ENCODE results near the gene DRD4. TPM values are rescaled to one million over a fixed set of nuclear protein-coding genes. Genes with fewer than 3 reads are reported as not detected.

The DRD4 gene
- total RNA-seq, 2 donors from 2014 or later, result 0.60 to 5.6 TPM

GRCh38 chr11:626475-627307 is 10.4 kb upstream of the DRD4 start, which contains the start of gene SCT:
Gene SCT (minus strand): TSS chr11:627181. CDS start chr11:627143, 38 bp downstream.
- peak within 1 kb of the TSS in 1 of 2 donors; percentile 83 for H3K27ac Mint-ChIP-seq
- no peak for ATAC-seq
- H3K36me3 Mint-ChIP-seq, result peaks cover 10 to 12% of the 10 kb centered on the region in 2 donors
- DNase-seq (ENCODE audit: low spot score in 2 of 2), result no peak
- H3K9me3 Mint-ChIP-seq, result no peaks in the 10 kb centered on the region

DNA sequence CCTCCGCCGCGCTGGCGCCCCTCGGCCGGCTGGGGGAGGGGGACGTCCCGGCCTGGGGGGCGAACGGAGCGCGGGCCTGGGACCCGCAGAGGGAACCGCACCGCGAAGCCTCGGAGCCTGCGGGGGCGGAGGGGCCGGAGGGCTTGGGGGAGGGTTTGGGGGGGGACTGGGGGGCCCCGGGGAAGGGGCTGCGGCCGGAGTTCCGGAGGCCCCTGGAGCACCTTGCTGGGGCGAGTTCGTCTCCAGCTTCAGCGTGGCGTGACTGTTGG is 9.8 kb upstream of the DRD4 start:
- Mint-ChIP-seq H3K27ac (no peak overlapping the region), H3K36me3 (peaks cover 10 to 12% of the 10 kb centered on the region in 2 donors), H3K9me3 (no peaks in the 10 kb centered on the region)
- ATAC-seq (no peak), DNase-seq (ENCODE audit: low spot score in 2 of 2) (no peak)

DNA sequence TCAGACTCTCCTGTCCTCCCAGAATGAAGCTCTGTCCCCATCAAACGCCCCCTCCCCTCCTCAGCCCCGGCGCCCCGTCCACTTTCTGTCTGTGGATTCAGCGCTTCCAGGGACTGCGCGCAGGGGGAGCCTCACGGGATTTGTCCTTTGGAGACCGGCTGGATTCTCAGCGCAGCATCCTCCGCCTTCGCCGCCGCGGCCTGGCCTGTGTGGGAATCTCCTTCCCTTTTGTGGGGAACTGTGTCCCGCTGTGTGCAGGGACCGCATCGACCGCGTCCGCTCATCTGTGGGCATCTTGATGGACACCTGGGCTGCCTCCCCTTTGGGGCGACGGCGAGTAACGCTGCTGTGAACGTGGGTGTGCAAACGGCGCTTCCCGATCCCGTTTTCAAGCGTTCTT is 9.0 kb upstream of the DRD4 start:
- Mint-ChIP-seq H3K36me3 (peaks cover 10 to 12% of the 10 kb centered on the region in 2 donors), H3K27ac (peak overlapping the region in 1 of 2 donors; percentile 83), H3K9me3 (no peaks in the 10 kb centered on the region)
- no peak for ATAC-seq
- DNase-seq (ENCODE audit: low spot score in 2 of 2), result no peak

GRCh38 chr11:629237-629583 is 7.9 kb upstream of the DRD4 start:
- peaks cover 10 to 12% of the 10 kb centered on the region in 2 donors for H3K36me3 Mint-ChIP-seq
- DNase-seq (ENCODE audit: low spot score in 2 of 2) (no peak), ATAC-seq (peak; percentile 39 to 60)
- H3K9me3 Mint-ChIP-seq, result no peaks in the 10 kb centered on the region
- peak overlapping the region in 1 of 2 donors; percentile 83 for H3K27ac Mint-ChIP-seq

- no peak for ATAC-seq
- H3K27ac Mint-ChIP-seq, result no peak overlapping the region
- no peak for DNase-seq (ENCODE audit: low spot score in 2 of 2)
- no peaks in the 10 kb centered on the region for H3K9me3 Mint-ChIP-seq
- peaks cover 10 to 12% of the 10 kb centered on the region in 2 donors for H3K36me3 Mint-ChIP-seq
Measured at GRCh38 chr11:630871-631270, 6.2 kb upstream of the DRD4 start.

DNA sequence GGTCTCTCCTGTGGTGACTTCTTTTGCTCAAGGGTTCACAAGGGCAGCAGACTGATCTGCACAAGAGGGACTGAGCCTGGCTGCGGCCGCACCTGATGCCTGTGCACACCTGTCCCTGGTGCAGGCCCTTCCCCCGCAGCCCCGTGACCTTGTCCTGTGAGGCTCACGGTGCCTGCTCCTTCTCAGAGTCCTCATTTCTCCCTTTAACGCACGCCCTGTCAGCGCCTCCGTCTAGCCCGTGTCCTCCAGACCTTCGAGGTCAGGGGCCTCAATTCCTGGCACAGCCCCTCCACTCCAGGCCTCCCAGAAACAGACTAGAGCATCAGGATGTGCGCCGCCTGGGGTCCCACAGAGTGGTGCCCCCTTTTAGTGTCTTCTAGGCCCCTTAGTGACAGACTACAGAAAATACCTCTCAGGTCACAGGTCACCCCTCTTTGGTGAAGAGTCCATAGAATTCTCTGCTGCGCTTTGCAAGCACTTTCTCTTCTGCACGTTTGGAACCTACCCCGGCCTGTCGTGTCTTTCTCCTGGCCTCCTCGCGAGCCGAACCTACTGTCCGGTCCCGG is 1.0 kb upstream of the DRD4 start:
- no peaks in the 10 kb centered on the region for H3K9me3 Mint-ChIP-seq
- peak overlapping the region in 1 of 2 donors; percentile 29 for H3K27ac Mint-ChIP-seq
- peaks cover 0 to 4% of the 10 kb centered on the region in 2 donors for H3K36me3 Mint-ChIP-seq
- no peak for DNase-seq (ENCODE audit: low spot score in 2 of 2)
- ATAC-seq, result no peak

DNA sequence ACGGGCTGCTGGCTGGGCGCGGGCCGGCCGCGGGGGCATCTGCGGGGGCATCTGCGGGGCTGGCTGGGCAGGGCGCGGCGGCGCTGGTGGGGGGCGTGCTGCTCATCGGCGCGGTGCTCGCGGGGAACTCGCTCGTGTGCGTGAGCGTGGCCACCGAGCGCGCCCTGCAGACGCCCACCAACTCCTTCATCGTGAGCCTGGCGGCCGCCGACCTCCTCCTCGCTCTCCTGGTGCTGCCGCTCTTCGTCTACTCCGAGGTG is 194 bp downstream of the DRD4 start:
- no peak for DNase-seq (ENCODE audit: low spot score in 2 of 2)
- Mint-ChIP-seq H3K9me3 (no peaks in the 10 kb centered on the region), H3K27ac (no peak overlapping the region), H3K36me3 (peaks cover 0 to 4% of the 10 kb centered on the region in 2 donors)
- ATAC-seq, result no peak

DNA sequence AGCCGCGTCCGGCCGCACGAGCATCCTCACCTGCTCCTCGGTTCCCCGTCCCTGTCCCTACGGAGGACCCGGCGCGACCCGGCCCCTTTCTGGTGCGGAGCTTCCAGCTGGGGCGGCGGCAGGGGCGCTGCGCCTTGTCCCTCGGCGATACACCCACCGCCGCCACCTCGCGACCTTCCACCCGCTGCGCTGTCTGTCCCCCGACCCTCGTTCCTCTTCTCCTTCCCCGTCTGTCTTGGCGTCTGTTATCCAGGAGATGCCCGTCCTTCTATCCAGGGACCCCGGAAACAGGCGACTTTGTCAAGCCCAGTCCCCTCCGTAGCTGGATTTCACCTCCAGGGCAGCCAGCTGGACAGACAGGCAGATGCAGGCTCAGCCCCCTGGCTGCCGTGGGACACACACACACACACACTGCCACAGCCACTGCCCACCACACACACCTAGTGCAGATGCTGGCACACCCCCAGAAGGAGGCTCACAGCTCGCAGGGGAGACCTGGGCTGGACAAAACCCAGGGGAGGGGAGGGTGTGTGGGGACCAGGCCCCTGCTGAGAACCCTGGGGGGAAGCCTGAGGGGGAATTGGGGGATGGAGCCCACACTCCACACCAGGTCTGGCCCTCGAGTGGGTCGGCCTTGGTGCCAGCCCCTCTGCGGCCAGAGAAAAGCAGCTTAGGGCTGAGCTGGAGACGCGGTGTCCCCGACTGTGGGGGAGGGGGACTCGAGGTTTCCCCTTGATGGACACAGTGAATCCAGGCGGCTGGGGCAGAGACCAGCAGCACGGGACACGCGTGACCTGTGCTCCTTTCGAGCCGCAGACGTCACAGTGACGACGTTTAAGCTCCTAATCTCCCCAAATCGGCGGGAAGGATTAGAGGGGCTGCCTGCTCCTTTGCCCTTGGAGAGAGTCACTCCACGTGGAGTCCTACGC is 788 bp downstream of the DRD4 start:
- DNase-seq (ENCODE audit: low spot score in 2 of 2) (no peak), ATAC-seq (no peak)
- peaks cover 0 to 4% of the 10 kb centered on the region in 2 donors for H3K36me3 Mint-ChIP-seq
- no peaks in the 10 kb centered on the region for H3K9me3 Mint-ChIP-seq
- H3K27ac Mint-ChIP-seq, result peak overlapping the region in 1 of 2 donors; percentile 72

DNA sequence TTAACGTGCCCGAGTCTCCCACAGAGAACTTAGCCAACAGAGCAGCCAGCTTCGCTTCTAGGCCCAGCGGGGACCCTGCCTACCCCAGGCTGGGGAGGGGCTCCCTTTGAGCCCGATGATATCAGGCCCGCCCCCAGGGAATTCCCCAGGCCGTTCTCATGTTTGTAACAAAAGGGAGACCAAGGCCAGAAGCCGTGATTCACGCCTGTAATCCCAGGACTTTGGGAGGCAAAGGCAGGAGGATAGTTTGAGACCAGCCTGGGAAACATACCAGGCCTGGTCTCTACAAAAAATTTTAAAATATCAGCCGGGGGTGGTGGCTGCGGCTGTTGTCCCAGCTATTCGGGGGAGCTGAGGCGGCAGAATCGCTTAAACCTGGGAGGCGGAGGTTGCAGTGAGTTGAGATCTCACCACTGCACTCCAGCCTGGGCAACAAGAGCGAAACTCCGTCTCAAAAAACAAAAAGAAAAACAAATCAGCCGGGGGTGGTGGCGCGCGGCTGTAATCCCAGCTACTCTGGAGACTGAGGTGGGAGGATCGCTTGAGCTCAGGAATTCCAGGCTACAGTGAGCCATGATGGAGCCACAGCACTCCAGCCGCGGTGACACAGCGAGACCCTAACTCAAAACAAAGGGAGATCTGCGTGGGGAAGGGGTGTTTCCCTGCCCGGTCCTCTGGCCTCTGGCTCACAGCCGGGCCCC is 1.7 kb downstream of the DRD4 start:
- H3K27ac Mint-ChIP-seq, result peak overlapping the region in 1 of 2 donors; percentile 9
- no peaks in the 10 kb centered on the region for H3K9me3 Mint-ChIP-seq
- no peak for ATAC-seq
- no peak for DNase-seq (ENCODE audit: low spot score in 2 of 2)
- H3K36me3 Mint-ChIP-seq, result peaks cover 0 to 4% of the 10 kb centered on the region in 2 donors

GRCh38 chr11:639332-639955 is 2.4 kb downstream of the DRD4 start:
- ATAC-seq (peak; percentile 15 to 19), DNase-seq (ENCODE audit: low spot score in 2 of 2) (no peak)
- Mint-ChIP-seq H3K9me3 (no peaks in the 10 kb centered on the region), H3K27ac (no peak overlapping the region), H3K36me3 (peaks cover 0 to 4% of the 10 kb centered on the region in 2 donors)

GRCh38 chr11:640021-640706 is 3.1 kb downstream of the DRD4 start:
- Mint-ChIP-seq H3K36me3 (peaks cover 0 to 4% of the 10 kb centered on the region in 2 donors), H3K9me3 (no peaks in the 10 kb centered on the region), H3K27ac (peak overlapping the region in 1 of 2 donors; percentile 50)
- DNase-seq (ENCODE audit: low spot score in 2 of 2), result no peak
- peak in 1 of 2 donors; percentile 37 for ATAC-seq

GRCh38 chr11:641806-642370 is 4.8 kb downstream of the DRD4 start:
- H3K27ac Mint-ChIP-seq, result peak overlapping the region in 1 of 2 donors; percentile 85
- ATAC-seq, result no peak
- peaks cover 0 to 4% of the 10 kb centered on the region in 2 donors for H3K36me3 Mint-ChIP-seq
- no peak for DNase-seq (ENCODE audit: low spot score in 2 of 2)
- no peaks in the 10 kb centered on the region for H3K9me3 Mint-ChIP-seq

- no peak overlapping the region for H3K27ac Mint-ChIP-seq
- ATAC-seq (no peak), DNase-seq (ENCODE audit: low spot score in 2 of 2) (no peak)
- H3K36me3 Mint-ChIP-seq, result peaks cover 0 to 4% of the 10 kb centered on the region in 2 donors
- H3K9me3 Mint-ChIP-seq, result no peaks in the 10 kb centered on the region
Measured at GRCh38 chr11:643366-643765, 6.3 kb downstream of the DRD4 start.

DNA sequence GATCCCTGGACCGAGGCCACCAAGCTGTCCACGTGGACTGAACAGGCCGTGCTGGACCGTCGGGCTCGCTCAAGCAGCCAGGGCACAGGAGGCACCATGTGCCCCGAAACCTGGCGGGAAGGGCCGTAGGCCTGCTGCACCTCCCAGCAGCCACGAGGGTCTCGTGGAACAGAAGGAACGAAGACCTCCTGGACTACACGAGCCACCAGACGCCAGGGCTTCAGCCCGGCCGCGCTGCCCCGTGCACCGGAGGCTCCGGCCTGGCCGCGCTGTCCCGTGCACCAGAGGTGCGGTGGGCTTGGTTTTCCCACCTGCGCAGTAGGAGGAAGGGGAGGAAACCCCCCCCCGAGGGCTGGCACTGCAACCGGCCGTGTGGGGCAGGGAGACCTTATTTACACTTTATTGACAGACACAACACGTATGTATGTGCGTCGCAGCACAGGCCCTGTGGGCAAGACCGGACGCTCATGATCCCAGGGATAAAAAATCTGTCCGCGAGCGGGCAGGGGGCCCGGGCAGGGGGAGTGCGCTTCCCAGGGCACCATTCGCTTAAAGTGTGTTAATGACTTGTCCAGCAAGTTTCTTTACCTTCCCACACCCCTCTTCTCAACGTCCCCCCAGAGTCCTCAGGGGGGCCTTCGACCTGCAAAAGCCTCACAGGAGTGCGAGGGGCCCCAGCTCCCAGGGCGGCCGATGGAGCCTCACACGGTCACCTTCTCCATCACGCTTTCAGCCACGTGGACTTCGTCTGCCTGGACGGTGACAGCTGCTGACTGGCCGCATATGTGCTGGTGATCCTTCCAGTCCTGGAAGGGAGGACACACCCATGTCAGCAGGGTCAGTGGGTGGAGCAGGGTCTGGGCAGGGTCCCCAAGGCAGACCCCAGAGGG is 7.0 kb downstream of the DRD4 start:
- H3K27ac Mint-ChIP-seq, result no peak overlapping the region
- H3K9me3 Mint-ChIP-seq, result no peaks in the 10 kb centered on the region
- no peak for ATAC-seq
- no peak for DNase-seq (ENCODE audit: low spot score in 2 of 2)
- no peaks in the 10 kb centered on the region for H3K36me3 Mint-ChIP-seq

DNA sequence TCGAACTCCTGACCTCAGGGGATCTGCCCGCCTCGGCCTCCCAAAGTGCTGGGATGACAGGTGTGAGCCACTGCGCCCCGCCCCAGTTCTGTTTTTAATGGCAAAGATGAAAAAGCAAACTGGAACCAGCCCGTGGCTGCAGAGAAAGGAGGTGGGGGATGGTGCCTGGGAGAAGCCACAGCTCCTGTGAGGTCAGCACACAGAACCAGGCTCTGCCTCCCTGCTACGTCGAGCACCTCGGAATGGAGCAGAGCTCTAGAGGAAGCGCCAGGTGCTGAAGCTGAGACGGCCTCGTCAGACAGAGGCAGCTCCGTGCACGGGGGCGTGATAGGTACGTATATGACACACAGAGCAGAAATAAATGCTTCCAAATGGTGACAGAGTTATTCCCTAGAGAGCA is 8.5 kb downstream of the DRD4 start:
- no peak for ATAC-seq
- Mint-ChIP-seq H3K36me3 (no peaks in the 10 kb centered on the region), H3K27ac (peak overlapping the region in 1 of 2 donors; percentile 69), H3K9me3 (no peaks in the 10 kb centered on the region)
- no peak for DNase-seq (ENCODE audit: low spot score in 2 of 2)

All from activated naive CD4-positive, alpha-beta T cell treated with anti-CD3 and anti-CD28 coated beads, Interleukin-2, amount 50 U/mL, for 72 hours (primary cell).